ENCODE measurements around the gene RAD51B. TPM values are rescaled to one million over a fixed set of nuclear protein-coding genes. Genes with fewer than 3 reads are reported as not detected.

RAD51B gene
- total and polyA plus RNA-seq, 2 experiments from 2014 or later: 10.1 to 18.0 TPM

DNA sequence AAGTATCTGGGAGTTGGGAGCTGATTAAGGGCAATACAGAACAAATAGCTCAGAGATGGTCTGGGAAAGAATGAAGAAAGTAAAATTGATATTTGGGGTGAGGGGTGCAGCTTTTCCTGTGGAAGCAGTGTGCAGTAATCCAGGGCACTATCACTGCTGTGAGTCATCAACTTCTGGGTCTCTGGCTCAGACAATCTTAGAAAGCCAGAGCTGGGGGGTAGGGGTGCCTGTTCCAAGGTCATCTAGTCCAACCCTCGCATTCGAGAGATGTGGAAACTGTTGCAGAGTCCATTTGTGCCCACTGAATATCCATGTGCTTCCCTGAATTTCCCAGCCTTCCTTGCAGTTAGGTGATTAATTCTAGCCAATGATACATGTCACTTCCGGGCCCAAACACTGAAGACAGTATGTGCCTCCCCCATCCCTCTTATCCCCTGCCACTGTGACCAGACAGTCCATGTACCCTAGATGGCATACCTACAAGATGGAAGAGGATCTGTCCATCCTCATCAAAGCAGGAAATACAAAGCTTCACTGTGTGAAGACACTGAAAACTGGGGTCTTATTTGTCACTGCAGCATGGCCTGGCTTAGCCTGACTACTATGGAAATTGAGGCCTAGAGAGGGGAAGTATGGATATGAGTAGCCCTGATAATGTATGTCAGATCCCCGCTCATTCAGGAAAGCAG lies 921.4 kb downstream of the RAD51B start:
- H3K9me3 ChIP-seq (ENCODE audit: low read depth): no peaks in the 10 kb centered on the region
- peaks cover 16% of the 10 kb centered on the region for H3K4me1 ChIP-seq (ENCODE audit: insufficient read depth)
- no peaks in the 10 kb centered on the region for H3K79me2 ChIP-seq
- no peaks in the 10 kb centered on the region for H4K20me1 ChIP-seq (ENCODE audit: insufficient read depth, poor library complexity, severe bottlenecking)
- no peak overlapping the region for H3K4me3 ChIP-seq
- no peak for DNase-seq (ENCODE audit: low spot score)
- H3K36me3 ChIP-seq (replicated peaks; ENCODE audit: insufficient read depth, low read depth): no peaks in the 10 kb centered on the region
- H3K27ac ChIP-seq: no peak overlapping the region
- no peak overlapping the region for H3K4me2 ChIP-seq
- whole genome bisulfite sequencing (ENCODE audit: low lambda C conversion rate, missing lambda C conversion rate): 84% methylated on average over 4 of the region's 4 CpGs
- TF ChIP-seq EZH2 (IDR thresholded peaks at IDR 0.05; ENCODE audit: borderline replicate concordance) (no peak), EZH2phosphoT487 (IDR thresholded peaks at IDR 0.05; ENCODE audit: low read depth, severe bottlenecking, unreplicated experiment) (no peak)
- TF ChIP-seq, protein P1, sequence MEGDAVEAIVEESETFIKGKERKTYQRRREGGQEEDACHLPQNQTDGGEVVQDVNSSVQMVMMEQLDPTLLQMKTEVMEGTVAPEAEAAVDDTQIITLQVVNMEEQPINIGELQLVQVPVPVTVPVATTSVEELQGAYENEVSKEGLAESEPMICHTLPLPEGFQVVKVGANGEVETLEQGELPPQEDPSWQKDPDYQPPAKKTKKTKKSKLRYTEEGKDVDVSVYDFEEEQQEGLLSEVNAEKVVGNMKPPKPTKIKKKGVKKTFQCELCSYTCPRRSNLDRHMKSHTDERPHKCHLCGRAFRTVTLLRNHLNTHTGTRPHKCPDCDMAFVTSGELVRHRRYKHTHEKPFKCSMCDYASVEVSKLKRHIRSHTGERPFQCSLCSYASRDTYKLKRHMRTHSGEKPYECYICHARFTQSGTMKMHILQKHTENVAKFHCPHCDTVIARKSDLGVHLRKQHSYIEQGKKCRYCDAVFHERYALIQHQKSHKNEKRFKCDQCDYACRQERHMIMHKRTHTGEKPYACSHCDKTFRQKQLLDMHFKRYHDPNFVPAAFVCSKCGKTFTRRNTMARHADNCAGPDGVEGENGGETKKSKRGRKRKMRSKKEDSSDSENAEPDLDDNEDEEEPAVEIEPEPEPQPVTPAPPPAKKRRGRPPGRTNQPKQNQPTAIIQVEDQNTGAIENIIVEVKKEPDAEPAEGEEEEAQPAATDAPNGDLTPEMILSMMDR (IDR thresholded peaks at IDR 0.05; ENCODE audit: poor library complexity): no peak
- no peaks in the 10 kb centered on the region for H3K27me3 ChIP-seq
- no peak overlapping the region for H2AFZ ChIP-seq
- no peaks in the 10 kb centered on the region for H3K9me2 ChIP-seq (replicated peaks; ENCODE audit: insufficient read depth)

DNA sequence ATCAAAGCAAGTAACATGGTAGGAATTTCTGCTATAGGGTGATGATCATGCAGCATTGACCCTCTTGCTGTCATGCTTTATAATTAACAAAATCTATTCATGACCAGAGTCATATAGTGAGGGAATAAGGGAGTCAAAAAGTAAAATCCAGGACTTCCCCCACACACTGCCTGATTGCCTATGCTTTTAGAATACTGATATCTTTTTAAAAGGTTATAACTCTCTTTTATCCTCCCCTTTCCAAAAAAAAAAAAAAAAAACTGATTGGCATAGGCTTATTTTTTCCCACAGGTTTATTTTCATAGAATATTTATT lies 921.9 kb downstream of the RAD51B start:
- Histone ChIP-seq H3K4me1 (ENCODE audit: insufficient read depth) (peaks cover 11% of the 10 kb centered on the region), H3K79me2 (no peaks in the 10 kb centered on the region), H3K27me3 (no peaks in the 10 kb centered on the region), H4K20me1 (ENCODE audit: insufficient read depth, poor library complexity, severe bottlenecking) (no peaks in the 10 kb centered on the region), H3K4me2 (no peak overlapping the region), H3K27ac (no peak overlapping the region), H3K36me3 (replicated peaks; ENCODE audit: insufficient read depth, low read depth) (no peaks in the 10 kb centered on the region), H3K4me3 (no peak overlapping the region), H2AFZ (no peak overlapping the region), H3K9me3 (ENCODE audit: low read depth) (no peaks in the 10 kb centered on the region), H3K9me2 (replicated peaks; ENCODE audit: insufficient read depth) (no peaks in the 10 kb centered on the region)
- TF ChIP-seq EZH2phosphoT487 (IDR thresholded peaks at IDR 0.05; ENCODE audit: low read depth, severe bottlenecking, unreplicated experiment) (no peak), EZH2 (IDR thresholded peaks at IDR 0.05; ENCODE audit: borderline replicate concordance) (no peak)
- TF ChIP-seq, protein P1 (IDR thresholded peaks at IDR 0.05; ENCODE audit: poor library complexity): no peak
- no peak for DNase-seq (ENCODE audit: low spot score)

DNA sequence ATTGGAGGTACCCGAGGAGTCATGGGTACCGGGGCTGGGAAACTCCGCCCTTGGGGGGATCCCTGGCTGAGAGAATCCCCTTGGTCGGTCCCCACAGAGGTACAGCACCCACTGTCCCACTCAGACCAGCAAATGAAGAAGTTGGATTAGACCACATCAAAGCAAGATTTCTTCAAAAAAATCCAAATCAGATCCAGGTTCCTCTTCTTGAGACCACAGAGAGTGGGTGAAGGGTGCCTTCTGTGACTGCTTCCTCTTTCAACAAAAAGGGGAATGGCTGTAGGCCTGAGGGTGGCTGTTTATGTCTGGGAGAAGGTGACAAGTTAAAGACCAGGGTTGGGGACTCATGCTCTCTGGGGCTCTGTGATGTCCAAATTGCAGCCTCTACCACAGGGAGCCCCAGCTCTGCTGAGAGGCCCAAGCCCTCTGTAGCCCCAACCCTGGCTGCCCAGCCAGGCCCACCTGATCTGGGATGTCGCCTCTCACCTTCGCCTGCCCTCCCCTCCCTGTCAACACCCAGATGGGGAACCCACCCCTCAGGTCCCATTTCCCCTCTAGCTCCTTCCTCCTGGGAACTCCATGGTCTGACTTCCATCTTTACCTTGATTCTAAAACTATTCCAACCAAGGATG lies 922.4 kb downstream of the RAD51B start:
- Histone ChIP-seq H3K9me3 (ENCODE audit: low read depth) (no peaks in the 10 kb centered on the region), H2AFZ (no peak overlapping the region), H3K36me3 (replicated peaks; ENCODE audit: insufficient read depth, low read depth) (no peaks in the 10 kb centered on the region), H3K4me3 (no peak overlapping the region), H3K9me2 (replicated peaks; ENCODE audit: insufficient read depth) (no peaks in the 10 kb centered on the region), H3K79me2 (no peaks in the 10 kb centered on the region), H3K4me2 (no peak overlapping the region), H3K4me1 (ENCODE audit: insufficient read depth) (peaks cover 6% of the 10 kb centered on the region), H3K27me3 (no peaks in the 10 kb centered on the region), H4K20me1 (ENCODE audit: insufficient read depth, poor library complexity, severe bottlenecking) (no peaks in the 10 kb centered on the region), H3K27ac (no peak overlapping the region)
- DNase-seq (ENCODE audit: low spot score): no peak
- TF ChIP-seq EZH2phosphoT487 (IDR thresholded peaks at IDR 0.05; ENCODE audit: low read depth, severe bottlenecking, unreplicated experiment): no peak
- TF ChIP-seq, protein P1 (IDR thresholded peaks at IDR 0.05; ENCODE audit: poor library complexity): no peak
- WGBS (ENCODE audit: low lambda C conversion rate, missing lambda C conversion rate): 97% methylated on average over 6 of the region's 6 CpGs

Measured in hepatocyte (in vitro differentiated cells).